COR-L47 (cell line): ENCODE measurements around the gene SIGLEC10.

Source experiments
- DNase-seq: peaks from one replicate; lab custom pipeline; 2025; lab: John Stamatoyannopoulos, UW

The SIGLEC10 gene

GRCh38 chr19:51365965-51366388, 51.5 kb downstream of the SIGLEC10 start, which contains the start of gene ETFB:
ETFB (minus strand) TSS chr19:51366388; CDS start chr19:51366326, 62 bp downstream.
- no peak for DNase-seq

- no peak for DNase-seq
Observed at GRCh38 chr19:51365211-51365964, 52.1 kb downstream of the SIGLEC10 start.

GRCh38 chr19:51364200-51365106, 53.0 kb downstream of the SIGLEC10 start:
- DNase-seq: no peak

GRCh38 chr19:51361239-51361638, 56.2 kb downstream of the SIGLEC10 start:
- DNase-seq: no peak
